GM12878 (cell line): Measurements from ENCODE around the gene EML5. TPM values are rescaled to one million over a fixed set of nuclear protein-coding genes. Genes with fewer than 3 reads are reported as not detected.

Source experiments
- CHD1 ChIP-seq: IDR thresholded peaks from 2 replicates; pipeline ENCODE4 v1.6.1; 2012; ENCODE audit warnings: low read depth, low read length, improper control_type of control experiment
- CHD4 ChIP-seq: fragments of 200-600 bp; sonication (generic); IDR thresholded peaks from 2 replicates; pipeline ENCODE4 v1.6.1; 2016; ENCODE audit warnings: mild to moderate bottlenecking
- EP300 ChIP-seq, 2 experiments: fragments of 150-350 bp in 1 of 2; IDR thresholded peaks; 2 replicates each; pipeline ENCODE4 v1.6.1; 2011 to 2012; ENCODE audit warnings: low read depth in 2 of 2, low read length in 2 of 2, borderline replicate concordance in 1 of 2, improper control_type of control experiment in 1 of 2, inconsistent platforms in 1 of 2; ENCODE audit not compliant: control insufficient read depth in 1 of 2
- HDAC2 ChIP-seq: fragments of 200-600 bp; sonication (generic); IDR thresholded peaks from 2 replicates; pipeline ENCODE4 v1.6.1; 2017
- IKZF2 ChIP-seq, 2 experiments: fragments of 450-650 bp; IDR thresholded peaks; 2 replicates each; pipeline ENCODE4 v1.6.1; 2017; ENCODE audit warnings: mild to moderate bottlenecking in 2 of 2, moderate library complexity in 2 of 2
- KDM1A ChIP-seq: fragments of 200-600 bp; sonication (generic); IDR thresholded peaks from 2 replicates; pipeline ENCODE4 v1.6.1; 2016; ENCODE audit warnings: borderline replicate concordance
- PAX5 ChIP-seq: IDR thresholded peaks from 2 replicates; pipeline ENCODE4 v1.6.1; 2011; ENCODE audit warnings: low read depth, low read length, borderline replicate concordance
- RBBP5 ChIP-seq: fragments of 200-600 bp; sonication (generic); conservative IDR thresholded peaks from 2 replicates; pipeline ENCODE4 v1.6.1; 2016
- SIN3A ChIP-seq: IDR thresholded peaks from 2 replicates; pipeline ENCODE4 v1.6.1; 2012; ENCODE audit warnings: low read depth, low read length, improper control_type of control experiment
- STAT3 ChIP-seq: IDR thresholded peaks from 2 replicates; pipeline ENCODE4 v1.6.1; 2011; ENCODE audit warnings: low read depth, low read length, improper control_type of control experiment
- SUZ12 ChIP-seq: fragments of 200-600 bp; sonication (generic); IDR thresholded peaks from one replicate; pipeline ENCODE4 v1.6.1; 2018; ENCODE audit warnings: antibody characterized with exemption, mild to moderate bottlenecking; ENCODE audit not compliant: unreplicated experiment
- YBX1 ChIP-seq: fragments of 450-650 bp; IDR thresholded peaks from 2 replicates; pipeline ENCODE4 v1.6.1; 2016; ENCODE audit warnings: antibody characterized with exemption
- YY1 ChIP-seq: IDR thresholded peaks from 2 replicates; pipeline ENCODE4 v1.6.1; 2011; ENCODE audit warnings: low read depth, mild to moderate bottlenecking, low read length
- ZZZ3 ChIP-seq: IDR thresholded peaks from 2 replicates; pipeline ENCODE4 v1.6.1; 2011; ENCODE audit warnings: low read depth; ENCODE audit not compliant: control insufficient read depth, insufficient read length
- polyA plus RNA-seq, 11 experiments: library from polyadenylated mRNA; depleted of rRNA in 4 of 11; unstranded in 6 of 11; stranded (reverse) in 5 of 11; fragments of >200 nt; fragmentation: Nextera tagmentation in 4 of 11; fragmentation: Illumina TruSeq in 1 of 11; extraction: Ambion mirVana in 4 of 11; extraction: Trizol in 1 of 11; gene quantifications; 1 replicate in 1 of 11; 2 replicates in 10 of 11; pipeline versions ENCODE4 v1.2.1 to v1.2.3, GENCODE V29; 2011 to 2016; ENCODE audit warnings: inconsistent platforms in 2 of 11, missing spikeins in 2 of 11, low read depth in 1 of 11
- total RNA-seq, 4 experiments: library from RNA; depleted of rRNA in 3 of 4; stranded (reverse); fragments of >200 nt in 3 of 4; fragmentation: Illumina TruSeq in 1 of 4; extraction: Trizol in 1 of 4; gene quantifications; 2 replicates each; pipeline versions ENCODE4 v1.2.1 to v1.2.3, GENCODE V29; 2013 to 2021
- TF ChIP-seq, protein P1 (sequence below): fragments of 450-650 bp; IDR thresholded peaks from 2 replicates; pipeline ENCODE4 v1.6.1; 2016; ENCODE audit warnings: mild to moderate bottlenecking
- TF ChIP-seq, protein P2 (sequence below): fragments of 450-650 bp; formaldehyde crosslinking; IDR thresholded peaks from 2 replicates; pipeline ENCODE4 v1.4.0; 2020; ENCODE audit warnings: mild to moderate bottlenecking, moderate library complexity
- TF ChIP-seq, protein P3 (sequence below): IDR thresholded peaks from 2 replicates; pipeline ENCODE4 v1.6.1; 2012; ENCODE audit warnings: low read depth, low read length, improper control_type of control experiment
- TF ChIP-seq, protein P4 (sequence below): fragments of 450-650 bp; conservative IDR thresholded peaks from 2 replicates; pipeline ENCODE4 v1.6.1; 2017; ENCODE audit warnings: mild to moderate bottlenecking, moderate library complexity
- TF ChIP-seq, protein P5 (sequence below): fragments of 450-650 bp; IDR thresholded peaks from 2 replicates; pipeline ENCODE4 v1.6.1; 2017; ENCODE audit warnings: mild to moderate bottlenecking, low read depth, inconsistent platforms; ENCODE audit not compliant: poor library complexity, severe bottlenecking

The EML5 gene
- total and polyA plus RNA-seq, 10 of the 15 experiments (the other 5 are each of a cell fraction or from before 2014, with no cell fraction given) = 0.08 to 0.35 (median 0.22) TPM; not detected in 1

- TF ChIP-seq IKZF2 (IDR thresholded peaks at IDR 0.05) = peak; percentile 82 to 88
- TF ChIP-seq, protein P1, sequence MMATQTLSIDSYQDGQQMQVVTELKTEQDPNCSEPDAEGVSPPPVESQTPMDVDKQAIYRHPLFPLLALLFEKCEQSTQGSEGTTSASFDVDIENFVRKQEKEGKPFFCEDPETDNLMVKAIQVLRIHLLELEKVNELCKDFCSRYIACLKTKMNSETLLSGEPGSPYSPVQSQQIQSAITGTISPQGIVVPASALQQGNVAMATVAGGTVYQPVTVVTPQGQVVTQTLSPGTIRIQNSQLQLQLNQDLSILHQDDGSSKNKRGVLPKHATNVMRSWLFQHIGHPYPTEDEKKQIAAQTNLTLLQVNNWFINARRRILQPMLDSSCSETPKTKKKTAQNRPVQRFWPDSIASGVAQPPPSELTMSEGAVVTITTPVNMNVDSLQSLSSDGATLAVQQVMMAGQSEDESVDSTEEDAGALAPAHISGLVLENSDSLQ = no peak
- peak; percentile 30 to 89; a peak in 3 of 4 replicates for TF ChIP-seq EP300 (IDR thresholded peaks at IDR 0.05; ENCODE audit: borderline replicate concordance in 1 of 2, control insufficient read depth in 1 of 2, low read depth in 2 of 2, low read length in 2 of 2)
- TF ChIP-seq RBBP5 = no peak
- TF ChIP-seq SIN3A = no peak
- TF ChIP-seq, protein P2, sequence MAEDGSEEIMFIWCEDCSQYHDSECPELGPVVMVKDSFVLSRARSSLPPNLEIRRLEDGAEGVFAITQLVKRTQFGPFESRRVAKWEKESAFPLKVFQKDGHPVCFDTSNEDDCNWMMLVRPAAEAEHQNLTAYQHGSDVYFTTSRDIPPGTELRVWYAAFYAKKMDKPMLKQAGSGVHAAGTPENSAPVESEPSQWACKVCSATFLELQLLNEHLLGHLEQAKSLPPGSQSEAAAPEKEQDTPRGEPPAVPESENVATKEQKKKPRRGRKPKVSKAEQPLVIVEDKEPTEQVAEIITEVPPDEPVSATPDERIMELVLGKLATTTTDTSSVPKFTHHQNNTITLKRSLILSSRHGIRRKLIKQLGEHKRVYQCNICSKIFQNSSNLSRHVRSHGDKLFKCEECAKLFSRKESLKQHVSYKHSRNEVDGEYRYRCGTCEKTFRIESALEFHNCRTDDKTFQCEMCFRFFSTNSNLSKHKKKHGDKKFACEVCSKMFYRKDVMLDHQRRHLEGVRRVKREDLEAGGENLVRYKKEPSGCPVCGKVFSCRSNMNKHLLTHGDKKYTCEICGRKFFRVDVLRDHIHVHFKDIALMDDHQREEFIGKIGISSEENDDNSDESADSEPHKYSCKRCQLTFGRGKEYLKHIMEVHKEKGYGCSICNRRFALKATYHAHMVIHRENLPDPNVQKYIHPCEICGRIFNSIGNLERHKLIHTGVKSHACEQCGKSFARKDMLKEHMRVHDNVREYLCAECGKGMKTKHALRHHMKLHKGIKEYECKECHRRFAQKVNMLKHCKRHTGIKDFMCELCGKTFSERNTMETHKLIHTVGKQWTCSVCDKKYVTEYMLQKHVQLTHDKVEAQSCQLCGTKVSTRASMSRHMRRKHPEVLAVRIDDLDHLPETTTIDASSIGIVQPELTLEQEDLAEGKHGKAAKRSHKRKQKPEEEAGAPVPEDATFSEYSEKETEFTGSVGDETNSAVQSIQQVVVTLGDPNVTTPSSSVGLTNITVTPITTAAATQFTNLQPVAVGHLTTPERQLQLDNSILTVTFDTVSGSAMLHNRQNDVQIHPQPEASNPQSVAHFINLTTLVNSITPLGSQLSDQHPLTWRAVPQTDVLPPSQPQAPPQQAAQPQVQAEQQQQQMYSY (CRISPR knock-in tag) = no peak
- no peak for TF ChIP-seq ZZZ3
- no peak for TF ChIP-seq CHD1
- TF ChIP-seq, protein P3, sequence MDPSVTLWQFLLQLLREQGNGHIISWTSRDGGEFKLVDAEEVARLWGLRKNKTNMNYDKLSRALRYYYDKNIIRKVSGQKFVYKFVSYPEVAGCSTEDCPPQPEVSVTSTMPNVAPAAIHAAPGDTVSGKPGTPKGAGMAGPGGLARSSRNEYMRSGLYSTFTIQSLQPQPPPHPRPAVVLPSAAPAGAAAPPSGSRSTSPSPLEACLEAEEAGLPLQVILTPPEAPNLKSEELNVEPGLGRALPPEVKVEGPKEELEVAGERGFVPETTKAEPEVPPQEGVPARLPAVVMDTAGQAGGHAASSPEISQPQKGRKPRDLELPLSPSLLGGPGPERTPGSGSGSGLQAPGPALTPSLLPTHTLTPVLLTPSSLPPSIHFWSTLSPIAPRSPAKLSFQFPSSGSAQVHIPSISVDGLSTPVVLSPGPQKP = no peak
- TF ChIP-seq CHD4 = no peak
- TF ChIP-seq STAT3 = 0 out of 2 replicates have a peak, but pooled peaks have one; percentile 78
- TF ChIP-seq, protein P4, sequence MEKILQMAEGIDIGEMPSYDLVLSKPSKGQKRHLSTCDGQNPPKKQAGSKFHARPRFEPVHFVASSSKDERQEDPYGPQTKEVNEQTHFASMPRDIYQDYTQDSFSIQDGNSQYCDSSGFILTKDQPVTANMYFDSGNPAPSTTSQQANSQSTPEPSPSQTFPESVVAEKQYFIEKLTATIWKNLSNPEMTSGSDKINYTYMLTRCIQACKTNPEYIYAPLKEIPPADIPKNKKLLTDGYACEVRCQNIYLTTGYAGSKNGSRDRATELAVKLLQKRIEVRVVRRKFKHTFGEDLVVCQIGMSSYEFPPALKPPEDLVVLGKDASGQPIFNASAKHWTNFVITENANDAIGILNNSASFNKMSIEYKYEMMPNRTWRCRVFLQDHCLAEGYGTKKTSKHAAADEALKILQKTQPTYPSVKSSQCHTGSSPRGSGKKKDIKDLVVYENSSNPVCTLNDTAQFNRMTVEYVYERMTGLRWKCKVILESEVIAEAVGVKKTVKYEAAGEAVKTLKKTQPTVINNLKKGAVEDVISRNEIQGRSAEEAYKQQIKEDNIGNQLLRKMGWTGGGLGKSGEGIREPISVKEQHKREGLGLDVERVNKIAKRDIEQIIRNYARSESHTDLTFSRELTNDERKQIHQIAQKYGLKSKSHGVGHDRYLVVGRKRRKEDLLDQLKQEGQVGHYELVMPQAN = no peak
- TF ChIP-seq, protein P5, sequence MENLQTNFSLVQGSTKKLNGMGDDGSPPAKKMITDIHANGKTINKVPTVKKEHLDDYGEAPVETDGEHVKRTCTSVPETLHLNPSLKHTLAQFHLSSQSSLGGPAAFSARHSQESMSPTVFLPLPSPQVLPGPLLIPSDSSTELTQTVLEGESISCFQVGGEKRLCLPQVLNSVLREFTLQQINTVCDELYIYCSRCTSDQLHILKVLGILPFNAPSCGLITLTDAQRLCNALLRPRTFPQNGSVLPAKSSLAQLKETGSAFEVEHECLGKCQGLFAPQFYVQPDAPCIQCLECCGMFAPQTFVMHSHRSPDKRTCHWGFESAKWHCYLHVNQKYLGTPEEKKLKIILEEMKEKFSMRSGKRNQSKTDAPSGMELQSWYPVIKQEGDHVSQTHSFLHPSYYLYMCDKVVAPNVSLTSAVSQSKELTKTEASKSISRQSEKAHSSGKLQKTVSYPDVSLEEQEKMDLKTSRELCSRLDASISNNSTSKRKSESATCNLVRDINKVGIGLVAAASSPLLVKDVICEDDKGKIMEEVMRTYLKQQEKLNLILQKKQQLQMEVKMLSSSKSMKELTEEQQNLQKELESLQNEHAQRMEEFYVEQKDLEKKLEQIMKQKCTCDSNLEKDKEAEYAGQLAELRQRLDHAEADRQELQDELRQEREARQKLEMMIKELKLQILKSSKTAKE = peak; percentile 97
- TF ChIP-seq SUZ12 = no peak
- TF ChIP-seq YY1 = 0 out of 2 replicates have a peak, but pooled peaks have one; percentile 29
- TF ChIP-seq PAX5 = peak; percentile 72; the same call in 1 of the 2 replicates
- no peak for TF ChIP-seq HDAC2
- TF ChIP-seq KDM1A = no peak
- no peak for TF ChIP-seq YBX1
These were observed 192.9 kb downstream of the EML5 start (continued) for GRCh38 chr14:88599761-88600439.
